GF-D8 (cell line): ENCODE data around the gene SLAMF9.

ENCODE experiments used
- DNase-seq: peaks from one replicate; lab custom pipeline; 2025; lab: John Stamatoyannopoulos, UW

The SLAMF9 gene

DNA sequence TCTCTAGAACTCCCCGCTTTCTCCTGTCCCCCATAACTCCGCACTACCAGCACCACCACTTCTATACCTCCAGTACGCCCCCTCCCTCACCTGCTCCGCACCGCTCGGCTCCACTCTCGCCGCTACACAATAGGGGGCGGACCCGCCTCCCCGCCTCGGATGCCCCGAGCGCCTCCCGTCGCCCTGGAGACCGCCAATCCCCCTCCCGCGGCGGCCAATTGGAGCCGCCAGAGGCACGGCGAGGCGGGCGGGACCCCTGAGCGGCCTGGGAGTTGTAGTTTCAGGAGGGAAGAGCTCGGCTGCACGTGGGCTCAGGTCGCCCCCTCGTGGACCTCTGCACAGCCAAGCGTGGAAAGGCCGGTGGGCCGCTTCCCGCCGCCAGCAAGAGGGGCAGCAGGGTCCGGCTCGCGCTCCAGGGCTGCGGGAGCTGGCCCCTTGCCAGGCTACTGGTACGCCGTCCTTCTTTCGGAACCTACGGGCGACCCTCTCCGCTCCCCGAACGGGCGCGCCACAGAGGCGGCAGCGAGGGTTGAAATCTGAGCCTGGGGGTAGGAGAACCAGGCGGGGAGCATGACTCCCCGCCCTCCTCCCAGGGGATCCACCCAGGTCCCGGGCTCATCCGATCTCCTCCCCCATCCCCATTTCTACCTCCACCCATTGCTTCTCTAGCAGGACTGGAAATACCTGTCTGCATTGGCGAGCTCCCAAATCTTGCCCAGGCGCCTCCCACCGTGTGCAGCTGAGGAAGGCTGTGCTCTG lies 8.4 kb downstream of the SLAMF9 start, which contains the start of gene IGSF9:
Gene IGSF9 (minus strand): TSS at position 131 of the 759 bp plus-strand sequence. CDS start 2,159 bp downstream, outside the sequence.
- DNase-seq: no peak

DNA sequence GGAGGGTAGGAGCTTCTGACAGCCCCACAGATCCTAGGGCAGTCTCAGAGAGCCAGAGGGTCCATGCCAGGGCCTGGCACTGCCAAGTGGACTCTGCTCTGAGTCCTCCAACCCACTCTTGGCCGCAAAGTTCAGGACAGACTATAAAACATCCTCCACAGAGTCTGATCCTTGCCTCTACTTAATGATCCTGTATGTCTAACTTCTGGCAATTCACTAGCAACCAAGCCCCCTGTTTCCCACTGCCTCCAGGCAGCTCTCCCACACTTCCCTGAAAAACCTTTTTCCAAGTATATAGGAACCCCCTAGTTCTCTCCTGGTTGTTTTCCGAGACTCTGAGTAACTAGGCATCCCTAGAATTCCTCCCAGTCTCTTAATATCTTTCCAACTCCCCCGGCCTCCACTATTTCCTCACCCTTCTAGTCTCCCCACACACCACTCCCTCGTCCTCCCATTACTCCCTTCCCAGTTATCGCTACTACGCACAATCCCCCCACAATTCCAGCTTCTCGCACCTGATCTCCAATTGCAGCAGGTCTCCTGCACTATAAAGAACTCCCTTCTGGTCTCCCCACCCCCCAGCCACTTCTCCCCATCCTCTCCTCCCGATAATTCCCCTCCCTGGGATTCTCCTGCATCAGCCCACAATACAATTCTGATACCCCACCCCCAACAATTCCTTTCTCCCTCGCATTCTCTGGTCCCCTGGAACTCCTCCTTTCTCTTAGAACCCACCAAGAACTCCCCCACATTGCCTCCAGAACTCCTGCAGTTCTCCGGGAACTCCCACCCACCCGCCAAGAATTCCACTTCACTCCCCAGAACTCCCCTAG lies 9.2 kb downstream of the SLAMF9 start:
- no peak for DNase-seq

DNA sequence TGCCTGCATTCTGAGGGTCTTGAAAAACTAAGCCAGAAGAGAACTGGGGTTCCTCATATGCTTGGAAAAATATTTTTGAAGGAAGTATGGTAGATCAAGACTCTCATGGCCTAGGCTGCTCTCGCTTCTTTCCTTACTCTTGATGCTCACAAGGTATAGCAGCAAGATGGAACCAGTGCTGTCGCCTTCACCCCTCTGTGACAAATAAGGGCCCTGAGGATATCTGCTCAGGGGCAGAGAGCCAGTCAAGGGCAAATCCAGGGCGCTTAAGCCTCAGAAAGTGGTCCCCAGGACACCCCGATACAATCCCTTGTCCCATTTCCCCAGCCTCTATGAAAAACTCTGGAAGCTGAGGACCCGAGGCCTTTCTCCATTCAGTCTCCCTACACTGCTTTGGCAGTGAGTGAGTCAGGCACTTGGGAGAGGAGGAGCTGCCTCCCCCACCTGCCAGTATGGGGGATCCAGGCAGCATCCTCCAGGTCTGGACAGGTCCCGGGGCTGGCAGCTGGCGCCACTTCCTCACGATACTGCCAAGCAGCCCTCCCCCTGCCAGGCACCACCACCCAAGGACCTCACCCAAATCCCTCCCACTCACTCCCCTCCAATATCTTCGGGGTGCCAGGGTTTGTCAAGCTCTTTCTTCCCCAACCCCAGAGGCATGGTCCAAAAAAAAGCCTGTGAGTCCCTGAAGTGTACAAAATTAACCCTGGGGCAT lies 10.0 kb downstream of the SLAMF9 start:
- no peak for DNase-seq

DNA sequence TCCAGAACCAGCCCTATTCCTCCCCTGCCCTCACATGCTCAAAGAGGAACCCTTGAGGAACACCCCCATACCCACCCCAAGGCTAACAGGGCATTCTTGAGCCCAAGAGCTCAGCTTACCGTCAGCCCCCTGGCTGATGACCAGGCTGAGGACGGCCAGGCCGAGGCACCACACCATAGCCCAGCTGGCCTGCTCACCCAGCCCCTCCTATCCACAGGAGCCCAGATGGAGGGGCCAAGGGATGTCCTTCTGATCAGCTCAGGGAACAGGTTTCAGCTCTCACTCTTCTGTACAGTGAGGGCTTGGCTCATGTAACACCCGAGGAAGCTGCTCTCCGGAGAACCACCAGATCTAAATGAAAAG lies 10.8 kb downstream of the SLAMF9 start:
- no peak for DNase-seq

DNA sequence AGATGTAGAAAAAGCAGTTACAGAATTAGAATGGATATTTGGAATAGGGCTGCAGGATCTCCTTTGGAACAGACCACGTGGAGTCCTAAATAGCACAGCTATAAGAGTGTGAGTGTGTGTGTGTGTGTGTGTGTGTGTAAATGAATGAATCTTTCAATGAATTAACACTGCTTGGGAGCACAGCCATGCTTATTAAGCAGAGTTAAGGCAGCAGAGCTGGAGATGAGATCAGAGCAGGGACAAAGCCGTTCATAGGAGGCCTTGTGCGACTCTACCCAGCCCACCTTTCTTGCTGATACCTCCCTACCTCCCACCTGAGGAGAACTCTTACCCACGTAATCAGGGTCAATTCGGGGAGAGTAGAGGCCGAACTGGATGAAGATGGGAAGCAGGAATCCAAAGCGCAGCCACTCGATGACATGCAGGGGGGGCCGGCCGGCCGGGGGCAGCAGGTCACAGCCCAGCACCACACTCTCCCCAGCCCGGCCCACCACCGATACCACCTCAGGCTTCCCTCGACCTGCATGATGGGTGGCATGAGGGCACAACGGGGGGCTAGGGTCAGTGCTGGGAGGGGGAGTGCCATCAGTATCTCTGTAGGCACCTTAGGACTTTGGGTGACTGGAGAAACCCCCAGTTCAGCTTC lies 11.3 kb downstream of the SLAMF9 start:
- DNase-seq: no peak

DNA sequence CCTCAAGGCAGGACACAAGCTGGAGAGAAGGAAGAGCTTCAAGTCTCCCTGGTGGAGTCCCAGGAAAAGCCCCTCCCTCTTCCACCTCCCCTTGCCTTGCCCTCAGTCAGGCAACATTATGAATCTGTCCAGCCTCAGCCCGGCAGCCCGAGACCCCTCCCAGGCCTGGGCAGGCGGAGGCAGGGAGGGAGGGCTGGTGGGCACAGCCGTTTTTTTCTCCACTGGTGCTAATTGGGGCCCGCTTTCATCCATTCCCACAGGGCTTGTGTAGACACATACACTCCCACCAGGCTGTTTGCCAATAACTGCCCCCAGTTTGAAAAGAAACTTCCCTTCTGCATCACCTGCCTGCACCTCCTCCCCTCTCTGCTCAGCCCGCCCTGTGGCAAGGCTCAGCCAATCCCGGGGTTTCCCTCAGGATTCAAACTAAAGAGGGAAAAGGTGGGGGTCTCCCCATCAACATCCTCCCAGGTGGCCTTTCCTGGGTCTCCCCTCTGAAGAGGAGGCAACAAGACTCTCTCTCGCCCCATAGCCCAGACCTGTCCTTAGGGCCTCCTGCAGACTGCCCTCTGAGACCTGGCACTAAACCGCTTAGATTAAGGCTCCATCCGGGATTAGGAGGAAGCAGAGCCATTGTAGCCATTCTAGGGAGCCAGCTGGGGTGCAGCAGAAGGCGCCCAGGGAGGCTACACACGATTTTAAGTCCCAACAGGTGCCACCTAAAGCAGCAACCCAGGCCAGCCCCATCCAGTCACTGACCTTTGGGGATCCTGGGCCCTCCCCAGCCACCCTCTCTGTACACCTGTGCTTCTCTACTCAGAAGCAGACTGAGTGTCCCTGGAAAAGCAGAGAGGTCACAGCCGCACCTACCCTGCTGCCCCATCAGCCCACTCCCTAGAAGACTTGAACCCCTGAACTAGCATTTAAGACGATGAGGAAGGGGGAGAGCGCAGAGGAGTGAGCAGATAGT lies 12.2 kb downstream of the SLAMF9 start:
- DNase-seq: no peak

DNA sequence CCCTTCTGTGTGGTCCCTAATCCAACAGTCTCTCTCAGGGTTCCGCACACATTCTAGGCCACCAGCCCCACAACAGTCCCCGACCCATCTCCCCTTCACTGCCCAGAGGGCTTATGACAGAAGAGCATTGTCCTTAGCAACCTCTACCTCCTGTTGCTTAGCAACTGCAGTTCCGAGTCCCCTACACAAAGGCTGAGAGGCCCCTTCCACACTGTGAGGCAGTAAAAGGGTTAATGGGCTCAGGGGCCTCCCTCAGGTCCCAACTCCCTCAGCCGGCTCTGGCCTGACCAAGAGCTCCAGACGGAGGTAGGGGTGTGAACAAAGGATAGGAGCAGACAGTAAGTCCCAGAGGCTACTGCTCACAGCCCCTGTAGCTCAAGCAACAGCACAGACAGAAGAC lies 12.9 kb downstream of the SLAMF9 start:
- DNase-seq: no peak

DNA sequence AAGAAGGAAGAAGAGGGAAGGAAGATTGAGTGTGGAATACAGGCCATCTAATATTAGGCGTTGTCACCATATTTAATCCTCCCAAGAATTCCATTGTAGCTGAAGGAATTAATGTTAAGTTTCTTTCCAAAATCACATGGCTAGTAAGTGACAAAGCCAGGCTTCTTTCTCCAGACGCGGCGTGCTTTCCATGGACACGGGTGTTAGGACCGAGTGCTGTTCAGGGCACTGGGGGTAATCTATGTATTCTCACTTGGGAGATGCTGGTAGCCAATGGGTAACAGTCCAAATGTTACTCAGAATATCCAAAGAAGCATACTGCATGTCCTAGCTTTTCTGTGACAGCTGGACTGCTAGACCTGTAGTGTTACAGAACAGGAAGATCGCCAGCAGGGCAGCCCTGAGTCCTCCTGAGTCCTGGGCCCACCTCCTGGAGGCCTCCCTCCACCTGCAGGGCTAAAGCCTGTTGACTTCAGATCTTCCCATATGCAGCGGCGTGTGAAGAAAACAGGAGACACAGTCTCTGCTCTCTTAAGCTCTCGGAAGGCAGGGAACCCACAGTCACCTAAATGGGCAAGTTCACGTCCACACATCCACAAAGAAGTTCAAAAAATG lies 13.9 kb downstream of the SLAMF9 start:
- no peak for DNase-seq

DNA sequence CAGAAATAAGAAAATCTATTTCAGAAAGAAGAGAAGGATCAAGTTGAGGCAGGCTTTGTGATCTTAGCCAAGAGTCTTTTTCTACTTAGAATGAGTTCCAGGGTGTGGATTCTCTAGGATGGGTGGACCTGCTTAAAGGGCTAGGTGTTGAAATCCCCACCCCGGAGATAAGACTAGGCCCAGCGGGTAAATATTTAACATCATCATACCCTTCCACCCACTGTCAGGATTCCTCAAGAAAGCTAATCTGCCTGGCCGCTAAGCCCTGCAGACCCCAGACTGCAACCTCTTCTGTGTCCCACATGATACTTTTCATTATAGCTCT lies 14.4 kb downstream of the SLAMF9 start:
- no peak for DNase-seq

DNA sequence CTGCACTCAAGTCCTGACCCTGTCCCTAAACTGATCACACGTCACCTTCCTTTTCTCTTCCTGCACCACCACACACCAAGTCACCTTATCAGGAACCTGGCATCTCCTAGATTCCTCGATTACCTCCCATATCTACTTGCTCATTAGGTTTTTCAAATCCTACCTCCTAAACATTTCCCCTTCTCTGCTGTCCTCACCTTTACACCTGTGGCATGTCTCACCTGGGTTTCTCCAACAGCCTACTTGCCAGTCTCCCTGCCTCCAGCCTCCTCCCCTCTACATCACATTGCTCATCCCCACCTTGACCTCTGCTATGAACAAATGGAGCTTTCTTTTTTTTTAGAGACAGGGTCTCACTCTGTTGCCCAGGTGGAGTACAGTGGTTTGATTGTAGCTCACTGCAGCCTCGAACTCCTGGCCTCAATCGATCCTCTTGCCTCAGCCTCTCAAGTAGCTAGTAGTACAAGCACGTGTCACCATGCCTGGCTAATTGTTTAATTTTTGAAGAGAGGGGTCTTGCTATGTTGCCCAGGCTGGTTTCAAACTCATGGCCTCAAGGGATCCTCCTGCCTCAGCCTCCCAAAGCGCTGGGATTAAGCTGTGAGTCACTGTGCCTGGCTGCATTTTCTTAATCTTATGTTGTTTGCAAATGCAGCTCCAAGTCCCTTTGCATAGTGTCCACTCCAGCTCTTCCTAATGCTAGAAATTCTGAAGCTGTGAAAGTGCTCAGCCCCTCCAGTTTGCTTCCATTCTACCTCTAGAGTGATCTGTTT lies 14.9 kb downstream of the SLAMF9 start:
- DNase-seq: no peak

DNA sequence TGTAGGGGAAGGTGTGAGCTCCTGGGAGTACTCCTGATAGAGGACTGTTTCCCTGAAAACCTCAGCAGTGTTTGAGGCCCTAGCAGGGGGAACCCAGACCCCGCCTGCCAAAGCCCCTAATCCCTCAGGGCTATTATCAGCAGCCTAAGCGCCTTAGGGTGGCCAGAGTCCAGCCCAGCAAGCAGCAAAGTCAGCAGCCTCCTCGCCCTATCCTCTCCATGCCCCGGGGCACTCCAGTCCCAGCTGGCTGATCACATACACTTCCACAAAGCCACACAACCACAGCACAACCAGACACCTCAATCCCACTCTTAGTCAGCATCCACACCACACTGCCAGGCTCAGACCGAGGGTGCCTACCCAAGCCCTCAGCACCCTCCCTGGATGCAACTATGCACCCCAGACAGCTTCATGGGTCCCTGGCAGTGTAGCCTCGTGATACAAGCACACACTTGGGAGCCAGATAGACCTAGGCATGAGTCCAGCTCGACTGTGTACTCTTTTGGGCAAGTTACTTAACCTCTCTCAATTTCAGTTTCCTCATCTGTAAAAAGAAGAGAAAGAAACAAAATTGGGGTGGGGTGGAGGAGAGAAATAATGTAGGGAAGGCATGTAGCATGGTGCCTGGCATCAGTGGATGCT lies 15.7 kb downstream of the SLAMF9 start:
- DNase-seq: no peak

DNA sequence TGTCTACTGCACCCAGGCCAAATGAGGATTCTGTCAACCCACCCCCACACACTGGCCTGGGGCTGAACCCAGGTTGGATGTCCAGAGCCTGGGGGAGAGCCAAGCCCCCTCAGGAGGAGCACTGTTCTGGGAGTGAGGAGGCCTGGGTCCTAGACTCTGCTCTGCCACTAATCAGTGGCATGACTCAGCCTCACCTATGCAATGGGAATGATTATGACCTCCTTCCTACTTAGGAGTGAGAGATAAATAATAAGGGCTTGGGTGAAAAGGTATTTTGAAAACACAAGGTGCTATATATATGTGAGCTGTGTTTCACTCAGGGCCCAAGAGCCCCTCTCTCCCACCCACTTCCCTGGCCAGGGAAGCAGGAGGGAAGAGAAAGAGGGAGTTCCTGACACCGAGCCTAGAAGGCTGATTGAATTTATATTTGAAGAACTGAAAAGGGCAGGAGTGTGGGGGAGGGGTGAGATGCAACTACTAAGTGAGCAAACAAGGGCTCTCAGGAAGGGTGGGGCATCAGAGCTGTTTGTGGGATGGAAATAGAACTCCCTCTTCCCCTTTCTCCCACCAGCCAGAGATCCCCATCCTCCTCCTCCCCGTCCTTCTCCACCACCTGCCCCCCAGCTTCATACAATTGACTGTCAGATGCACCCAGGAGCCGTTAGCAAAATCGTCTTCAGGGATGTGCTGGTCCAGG lies 16.8 kb downstream of the SLAMF9 start:
- DNase-seq: no peak

DNA sequence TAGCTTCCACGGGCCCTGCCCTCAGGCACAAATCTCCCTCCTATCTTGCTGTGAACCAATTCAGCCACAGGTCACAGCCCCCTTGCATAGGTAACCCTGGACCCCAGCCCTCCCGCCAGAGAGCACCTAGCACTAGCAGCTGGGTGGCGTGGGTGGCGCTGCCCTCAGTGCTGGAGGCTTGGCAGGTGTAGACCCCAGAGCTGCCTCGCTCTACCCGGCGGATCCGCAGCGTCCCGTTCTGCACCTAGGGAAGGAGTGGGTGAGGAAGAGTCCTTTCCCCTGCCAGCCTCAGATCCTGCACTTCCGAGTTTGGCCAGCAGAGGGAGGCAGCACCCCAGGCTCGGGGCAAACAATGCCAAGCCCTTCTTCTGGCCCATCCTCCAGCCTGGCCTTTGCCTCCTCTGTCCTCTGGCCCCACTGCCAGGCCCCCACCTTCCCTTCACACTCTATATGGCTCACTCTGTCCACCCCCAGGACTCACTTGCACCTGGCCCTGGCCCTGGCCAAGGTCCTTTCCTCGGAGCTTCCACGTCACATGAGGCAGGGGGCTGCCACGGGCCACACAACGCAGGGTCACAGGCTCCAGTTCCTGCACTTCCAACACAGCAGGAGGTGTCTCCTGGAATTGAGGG lies 17.6 kb downstream of the SLAMF9 start:
- DNase-seq: peak; percentile 15

DNA sequence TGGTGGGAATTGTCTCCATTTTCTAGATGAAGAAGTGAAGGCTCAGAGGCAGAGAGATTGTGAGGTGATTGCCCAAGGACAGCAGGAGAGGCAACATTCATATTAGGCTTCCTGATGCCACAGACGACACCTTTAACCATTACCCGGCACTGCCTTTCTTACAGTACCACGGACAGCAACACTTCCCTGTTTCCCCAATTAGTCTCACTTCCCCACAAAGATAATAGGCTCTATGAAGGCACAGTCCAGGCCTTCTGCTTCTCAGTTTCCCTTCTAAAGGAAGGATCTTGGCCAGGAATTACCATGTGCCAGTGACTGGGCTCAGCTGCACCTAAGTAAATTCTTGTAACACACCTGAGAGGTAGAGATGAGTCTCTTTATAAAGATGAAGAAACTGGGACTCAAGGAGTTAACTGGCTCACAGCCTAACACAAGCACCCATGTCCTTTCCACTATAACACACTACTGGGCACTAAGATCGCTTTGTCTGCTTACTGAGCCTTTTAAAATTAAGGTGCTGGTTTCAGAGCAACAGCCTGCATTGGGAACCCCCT lies 18.2 kb downstream of the SLAMF9 start:
- no peak for DNase-seq

DNA sequence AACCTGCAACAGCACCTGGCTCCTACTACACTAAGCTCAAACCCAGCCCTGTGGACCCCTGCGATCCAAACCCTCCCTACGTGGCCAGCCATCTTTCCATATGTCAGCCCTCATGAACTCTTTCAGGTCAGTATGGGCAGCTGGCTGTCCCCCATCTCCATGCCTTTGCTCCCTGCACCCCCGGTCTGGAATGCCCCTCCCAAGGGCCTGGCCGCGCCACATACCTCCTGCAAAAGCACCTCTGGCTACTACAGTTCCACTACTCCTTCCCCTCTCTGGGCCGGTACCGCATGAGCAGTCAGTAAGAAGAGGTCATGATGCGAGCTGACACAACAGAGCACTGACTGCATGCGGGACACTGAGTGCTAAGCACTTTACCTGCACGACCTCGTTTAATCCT lies 18.7 kb downstream of the SLAMF9 start:
- no peak for DNase-seq

DNA sequence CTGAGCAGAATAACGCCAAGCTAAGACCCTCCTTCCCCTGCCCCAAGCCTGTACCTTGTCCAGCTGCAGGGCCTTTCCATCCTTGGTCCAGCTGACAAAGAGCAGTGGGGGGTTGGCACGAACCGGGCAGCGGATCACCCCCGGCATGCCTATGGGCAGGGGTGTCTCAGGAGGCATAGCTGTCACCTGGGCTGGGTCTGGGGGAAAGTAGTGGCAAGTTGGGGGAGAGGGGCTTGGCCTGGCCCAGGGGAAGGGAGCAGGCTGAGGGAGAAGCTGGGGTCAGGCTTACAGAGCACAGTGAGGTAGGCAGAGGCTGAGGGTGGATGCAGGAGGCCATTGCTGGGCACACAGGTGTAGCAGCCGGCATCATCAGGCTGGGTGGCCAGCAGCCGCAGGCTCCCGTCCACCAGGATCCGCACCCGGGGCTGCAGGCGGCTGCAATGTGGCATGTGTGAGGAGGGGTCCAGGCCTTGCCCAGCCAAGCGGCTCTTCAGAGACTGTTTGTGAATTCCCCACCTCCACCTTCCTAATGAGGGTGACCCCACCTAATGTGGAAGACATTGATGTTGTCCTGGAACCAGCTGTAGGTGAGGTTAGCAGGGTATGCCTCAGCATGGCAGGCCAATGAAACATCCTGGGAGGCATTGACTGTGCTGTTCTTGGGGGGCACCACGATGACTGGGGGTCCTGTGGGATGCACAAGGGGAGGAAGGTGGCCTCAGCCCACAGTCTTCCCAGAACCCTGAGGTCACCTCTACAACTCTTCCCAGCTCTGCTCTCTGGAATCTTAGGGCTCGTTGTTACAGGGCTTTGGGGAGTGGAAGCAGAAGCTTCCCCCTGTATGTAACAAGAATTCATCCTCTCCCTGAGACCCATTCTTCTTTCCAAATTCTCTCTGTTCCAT lies 19.6 kb downstream of the SLAMF9 start:
- no peak for DNase-seq

DNA sequence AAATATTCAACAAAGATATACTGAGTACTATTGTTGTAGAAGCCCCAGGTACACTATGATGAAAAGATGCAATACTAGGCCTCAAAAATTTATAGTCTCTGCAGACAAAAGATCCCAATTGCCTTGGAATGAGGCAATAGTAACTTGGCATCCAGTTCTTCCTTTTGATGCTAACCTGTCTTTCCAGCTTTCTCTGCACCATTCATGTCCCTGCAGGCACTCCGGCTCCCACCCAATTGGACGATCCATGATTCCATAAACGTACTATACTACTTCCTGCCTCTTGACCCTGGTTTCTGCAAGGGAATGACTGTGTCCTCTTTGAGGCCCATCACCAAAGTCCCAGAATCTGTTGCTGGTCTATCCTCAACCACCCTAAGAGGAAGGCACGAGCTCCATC lies 20.7 kb downstream of the SLAMF9 start:
- no peak for DNase-seq
